ENCODE results near the gene CHRNA4.

- TF ChIP-seq CTCF (IDR thresholded peaks at IDR 0.05) (no peak), POLR2A (IDR thresholded peaks at IDR 0.05) (no peak)
Measured at GRCh38 chr20:63351811-63352591, 9.1 kb downstream of the CHRNA4 start.
